Osteocyte (in vitro differentiated cells): ENCODE measurements around the gene YWHAQ. TPM values are rescaled to one million over a fixed set of nuclear protein-coding genes. Genes with fewer than 3 reads are reported as not detected.

Experiments
- DNase-seq: peaks from one replicate; pipeline ENCODE4 v3.0.0; 2021; ENCODE audit warnings: mixed read lengths; ENCODE audit not compliant: unreplicated experiment; ENCODE audit errors: extremely low spot score
- H3K27ac Mint-ChIP-seq: one replicate; pipeline ENCODE4 v1.8.0; 2021; ENCODE audit warnings: mild to moderate bottlenecking, mixed read lengths; ENCODE audit not compliant: unreplicated experiment
- H3K27me3 Mint-ChIP-seq: one replicate; pipeline ENCODE4 v1.8.0; 2021; ENCODE audit warnings: mixed read lengths; ENCODE audit not compliant: unreplicated experiment
- H3K36me3 Mint-ChIP-seq: one replicate; pipeline ENCODE4 v1.8.0; 2021; ENCODE audit warnings: mixed read lengths; ENCODE audit not compliant: unreplicated experiment
- H3K4me1 Mint-ChIP-seq: one replicate; pipeline ENCODE4 v1.8.0; 2021; ENCODE audit warnings: mixed read lengths; ENCODE audit not compliant: unreplicated experiment
- H3K4me3 Mint-ChIP-seq: one replicate; pipeline ENCODE4 v1.8.0; 2021; ENCODE audit warnings: mild to moderate bottlenecking, moderate library complexity, mixed read lengths; ENCODE audit not compliant: unreplicated experiment
- H3K9me3 Mint-ChIP-seq: one replicate; pipeline ENCODE4 v1.8.0; 2021; ENCODE audit warnings: mixed read lengths; ENCODE audit not compliant: unreplicated experiment
- CTCF ChIP-seq: fragments of 200-600 bp; sonication (generic); IDR thresholded peaks from 2 replicates; pipeline ENCODE4 v1.5.0; 2021; ENCODE audit warnings: antibody characterized with exemption, mild to moderate bottlenecking, moderate library complexity
- total RNA-seq: library from RNA; stranded (reverse); gene quantifications from 2 replicates; pipeline ENCODE4 v1.2.1, GENCODE V29; 2021

YWHAQ gene
- total RNA-seq, 1 donor from 2014 or later = 296 TPM

GRCh38 chr2:9578467-9579235 lies 52.1 kb downstream of the YWHAQ start:
- no peak overlapping the region for H3K27ac Mint-ChIP-seq

GRCh38 chr2:9574331-9574730 lies 56.5 kb downstream of the YWHAQ start:
- Mint-ChIP-seq H3K36me3 (peaks cover 1% of the 10 kb centered on the region), H3K4me3 (no peak overlapping the region), H3K27me3 (no peaks in the 10 kb centered on the region), H3K4me1 (peaks cover 7% of the 10 kb centered on the region), H3K27ac (peak overlapping the region; percentile 4), H3K9me3 (no peaks in the 10 kb centered on the region)
- no peak for DNase-seq
- TF ChIP-seq CTCF = no peak

More at GRCh38 chr2:9578467-9579235, 52.1 kb downstream of the YWHAQ start:
- H3K4me3 Mint-ChIP-seq = no peak overlapping the region
- peaks cover 7% of the 10 kb centered on the region for H3K4me1 Mint-ChIP-seq
- H3K9me3 Mint-ChIP-seq = no peaks in the 10 kb centered on the region
- H3K27me3 Mint-ChIP-seq = no peaks in the 10 kb centered on the region
- DNase-seq = no peak
- TF ChIP-seq CTCF = no peak
- H3K36me3 Mint-ChIP-seq = peaks cover 14% of the 10 kb centered on the region

- Mint-ChIP-seq H3K27me3 (no peaks in the 10 kb centered on the region), H3K4me1 (peaks cover 7% of the 10 kb centered on the region), H3K9me3 (no peaks in the 10 kb centered on the region), H3K27ac (no peak overlapping the region), H3K36me3 (peaks cover 1% of the 10 kb centered on the region), H3K4me3 (no peak overlapping the region)
- DNase-seq = no peak
- no peak for TF ChIP-seq CTCF
These were observed 57.0 kb downstream of the YWHAQ start for GRCh38 chr2:9573840-9574239.

GRCh38 chr2:9573013-9573720 lies 57.6 kb downstream of the YWHAQ start:
- Mint-ChIP-seq H3K4me1 (peaks cover 4% of the 10 kb centered on the region), H3K36me3 (no peaks in the 10 kb centered on the region), H3K27ac (no peak overlapping the region), H3K27me3 (no peaks in the 10 kb centered on the region), H3K9me3 (no peaks in the 10 kb centered on the region), H3K4me3 (no peak overlapping the region)
- DNase-seq = no peak
- no peak for TF ChIP-seq CTCF
